GM19372 (cell line): ENCODE results near the gene GLS2.
A peak's percentile ranks its signal among the peaks of the same experiment; 100 is the strongest.
"Not testable (repeated sequence)": the region's sequence is repeated elsewhere in the genome, so short reads cannot be mapped to it uniquely, and the experiment has no call there.

Experiments
- ATAC-seq: cut with Tn5 transposase; IDR thresholded peaks from one replicate; pipeline ENCODE4 v1.9.1; 2021; ENCODE audit warnings: mild to moderate bottlenecking, low read depth, moderate library complexity; ENCODE audit not compliant: unreplicated experiment

The GLS2 gene

GRCh38 chr12:56493409-56494105 lies 5.6 kb upstream of the GLS2 start:
- ATAC-seq: not testable (repeated sequence)

DNA sequence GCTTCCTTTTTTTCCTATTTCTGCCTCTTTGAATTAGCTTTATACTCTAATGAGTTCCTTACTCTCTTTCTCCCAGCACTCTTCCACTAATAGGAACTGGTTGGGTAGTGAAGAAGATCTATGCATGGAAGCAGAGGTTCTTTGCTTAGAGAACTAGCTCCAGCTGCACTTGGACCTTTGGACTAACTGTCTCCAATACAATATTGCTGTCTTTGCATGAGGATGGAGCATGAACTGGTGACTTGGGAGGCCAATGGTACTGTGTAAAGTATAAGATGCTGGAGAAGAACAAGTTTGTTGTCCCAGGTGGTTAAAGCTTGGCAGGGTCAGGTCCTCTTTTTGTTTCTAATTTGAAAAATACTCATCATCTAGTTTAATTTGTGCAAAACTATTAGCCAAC lies 2.4 kb upstream of the GLS2 start:
- no peak for ATAC-seq

DNA sequence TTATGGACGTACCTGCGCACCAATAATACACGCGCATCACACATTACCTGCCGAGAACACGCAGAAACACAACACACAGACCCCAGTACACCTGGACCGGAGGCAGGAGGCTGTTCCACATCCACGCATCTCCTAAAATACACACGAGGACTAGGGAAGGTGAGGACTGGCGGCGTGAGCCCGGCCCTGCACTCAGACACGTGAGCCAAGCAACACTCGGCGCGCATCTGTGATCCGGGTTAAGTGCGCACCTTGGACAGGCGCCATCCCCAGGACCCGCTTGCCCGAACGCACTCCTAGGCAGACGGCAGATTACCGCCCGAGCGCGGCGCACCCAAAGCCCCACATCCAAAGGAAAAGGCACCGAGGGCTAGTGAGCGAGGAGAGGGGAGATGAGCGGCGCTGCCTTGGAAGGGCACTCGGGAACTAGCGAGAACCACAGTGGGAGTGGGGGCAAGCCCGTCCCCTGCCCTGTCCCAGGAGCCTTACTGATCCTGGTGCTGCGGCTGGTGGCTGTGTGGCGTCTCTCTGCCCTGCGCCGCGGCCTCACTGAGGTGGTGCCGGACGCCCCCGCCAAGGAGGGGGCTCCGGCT lies 417 bp downstream of the GLS2 start:
- peak; percentile 32 for ATAC-seq

DNA sequence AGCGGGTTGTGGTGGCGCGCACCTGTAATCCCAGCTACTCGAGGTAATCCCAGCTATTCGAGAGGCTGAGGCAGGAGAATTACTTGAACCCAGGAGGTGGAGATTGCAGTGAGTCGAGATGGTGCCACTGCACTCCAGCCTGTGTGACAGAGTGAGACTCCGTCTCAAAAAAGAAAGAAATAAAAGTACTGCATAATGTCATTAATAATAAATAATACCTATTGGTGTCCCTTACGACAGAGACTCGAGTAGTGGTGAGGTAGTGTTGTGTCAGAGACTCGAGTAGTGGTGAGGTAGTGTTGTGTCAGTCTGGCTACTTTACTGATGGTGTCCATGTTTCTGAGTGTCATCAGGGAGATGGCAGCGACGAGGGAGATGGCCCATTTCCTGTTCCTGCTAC lies 1.3 kb downstream of the GLS2 start:
- no peak for ATAC-seq

DNA sequence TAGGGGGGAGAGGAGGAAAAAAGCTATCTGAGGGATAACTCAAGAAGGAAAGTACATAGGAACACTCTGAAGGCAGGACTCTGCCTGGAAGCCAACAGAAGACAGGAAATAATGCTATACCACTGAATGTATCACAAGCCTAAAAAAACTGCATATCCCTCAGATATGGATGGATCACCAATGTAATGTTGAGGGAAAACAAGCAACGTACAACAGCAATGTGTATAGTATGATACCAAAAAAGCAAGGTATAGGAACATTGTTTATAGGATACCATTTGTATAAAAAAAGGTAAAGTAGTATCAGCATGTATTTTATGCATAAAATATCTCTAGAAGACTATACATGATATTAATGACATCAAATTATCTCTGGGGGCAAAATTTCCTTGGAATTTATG lies 3.4 kb downstream of the GLS2 start:
- no peak for ATAC-seq

GRCh38 chr12:56479625-56480024 lies 8.3 kb downstream of the GLS2 start:
- no peak for ATAC-seq

- ATAC-seq: no peak
Observed at GRCh38 chr12:56477521-56478225, 10.3 kb downstream of the GLS2 start.

DNA sequence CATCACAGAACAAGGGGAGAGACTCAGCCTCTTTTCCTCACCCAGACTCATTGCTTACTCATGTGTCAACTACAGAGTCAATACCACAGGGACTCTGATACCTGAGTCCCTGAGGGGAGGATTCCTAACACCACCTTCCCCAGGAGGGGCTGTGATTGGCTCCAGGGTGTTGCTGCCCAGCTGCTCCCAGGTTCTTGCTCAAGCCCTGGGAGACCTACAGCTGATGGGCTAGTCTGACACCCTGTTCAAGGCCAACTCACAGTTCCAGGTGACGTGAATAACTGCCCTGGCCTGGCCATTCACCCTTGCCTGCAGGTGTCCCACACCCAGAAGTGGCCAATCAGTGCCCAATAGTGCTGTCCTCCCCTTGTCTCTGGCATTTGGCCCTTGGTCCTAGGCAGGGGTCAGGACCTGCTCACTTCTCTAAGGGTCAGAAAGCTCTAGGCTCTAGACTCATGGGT lies 11.0 kb downstream of the GLS2 start:
- no peak for ATAC-seq

GRCh38 chr12:56476143-56476542 lies 11.8 kb downstream of the GLS2 start:
- no peak for ATAC-seq

GRCh38 chr12:56474389-56474788 lies 13.6 kb downstream of the GLS2 start:
- no peak for ATAC-seq

GRCh38 chr12:56469007-56469930 lies 18.7 kb downstream of the GLS2 start:
- ATAC-seq: no peak

DNA sequence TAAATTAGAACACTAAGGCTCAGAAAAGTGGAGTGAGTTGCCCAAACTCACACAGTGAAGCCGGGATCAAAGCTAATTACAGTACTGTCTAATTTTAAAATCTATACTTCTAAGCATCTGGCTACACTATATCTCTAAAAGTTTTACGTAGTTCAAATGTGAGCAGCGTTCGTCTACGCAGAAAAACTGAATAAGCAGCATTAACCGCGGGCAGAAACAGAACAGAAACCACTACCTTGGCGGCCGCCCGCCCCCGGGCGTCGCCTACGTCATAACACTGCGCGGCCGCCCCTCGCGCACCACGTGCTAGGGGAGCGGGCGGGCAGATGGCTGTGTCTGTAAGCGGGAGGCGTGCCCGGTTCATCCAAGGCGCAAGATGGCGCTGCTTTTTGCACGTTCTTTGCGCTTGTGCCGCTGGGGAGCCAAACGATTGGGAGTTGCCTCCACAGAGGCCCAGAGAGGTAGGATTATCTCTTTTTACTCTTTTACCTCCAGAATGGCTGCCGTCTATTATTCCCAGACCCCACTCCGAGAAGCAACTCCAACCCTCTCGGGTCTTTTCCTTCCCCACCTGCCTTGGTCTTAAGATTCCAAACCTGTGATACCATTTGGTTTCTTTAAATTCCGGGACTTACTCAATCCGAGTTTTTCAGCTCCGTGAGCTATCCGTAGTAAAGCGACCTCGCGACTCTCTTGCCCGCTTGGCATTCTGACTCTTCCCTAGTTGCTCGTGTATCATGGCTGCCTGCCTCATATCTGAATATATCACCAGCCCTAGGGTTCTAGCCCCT lies 19.6 kb downstream of the GLS2 start, which contains the start of gene SPRYD4:
Gene SPRYD4, plus strand, starts transcription at position 363 of the 791 bp plus-strand sequence. Its CDS starts 14 bp downstream, at position 377.
- ATAC-seq: peak; percentile 92

- ATAC-seq: no peak
Observed at GRCh38 chr12:56462565-56462964, 25.4 kb downstream of the GLS2 start.

- no peak for ATAC-seq
Observed at GRCh38 chr12:56461235-56462159, 26.5 kb downstream of the GLS2 start.

DNA sequence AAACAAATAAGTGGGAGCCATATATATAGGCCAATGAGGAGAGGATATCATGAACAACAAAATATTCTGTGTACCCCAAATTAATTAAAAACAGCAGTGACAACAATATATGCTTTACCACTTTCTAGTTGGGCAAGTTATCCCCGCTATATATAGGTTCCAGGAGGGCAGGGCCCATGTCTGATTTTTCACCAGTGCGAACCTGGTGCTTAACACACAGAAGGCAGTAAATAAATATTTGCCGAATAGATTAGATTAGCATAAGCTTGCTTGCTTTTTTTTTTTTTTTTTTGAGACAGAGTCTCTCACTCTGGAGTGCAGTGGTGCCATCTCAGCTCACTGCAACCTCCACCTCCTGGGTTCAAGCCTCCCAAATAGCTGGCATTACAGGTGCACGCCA lies 30.1 kb downstream of the GLS2 start:
- no peak for ATAC-seq

GRCh38 chr12:56454557-56454956 lies 33.4 kb downstream of the GLS2 start, which contains the start of gene MIP:
MIP (minus strand) TSS chr12:56454657; CDS start chr12:56454613, 44 bp downstream.
- ATAC-seq: no peak

- ATAC-seq: no peak
Observed at GRCh38 chr12:56451147-56451546, 36.8 kb downstream of the GLS2 start.

- ATAC-seq: no peak
Observed at GRCh38 chr12:56450241-56450640, 37.7 kb downstream of the GLS2 start.

DNA sequence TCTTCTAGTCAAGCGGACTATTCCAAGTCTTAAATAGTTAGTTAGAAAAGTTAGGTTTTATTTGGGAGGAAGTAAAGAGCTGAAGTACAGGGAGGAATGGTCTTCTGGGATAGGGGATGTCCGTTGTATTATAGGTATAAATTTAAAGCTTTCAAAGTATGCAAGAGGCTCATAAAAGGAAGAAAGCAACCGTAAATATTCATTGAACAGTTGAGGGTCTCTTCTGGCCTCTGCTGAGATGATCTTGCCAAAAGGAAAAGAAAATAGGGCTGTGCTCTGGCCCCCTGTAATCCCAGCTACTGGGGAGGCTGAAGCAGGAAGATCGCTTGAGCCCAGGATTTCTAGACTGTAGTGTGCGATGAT lies 38.4 kb downstream of the GLS2 start:
- no peak for ATAC-seq
